Activated naive CD4-positive, alpha-beta T cell treated with anti-CD3 and anti-CD28 coated beads, Interleukin-2, amount 50 U/mL, for 24 hours (primary cell): Measurements from ENCODE around the gene CFAP100.

Source experiments
- H3K27ac Mint-ChIP-seq: one replicate; pipeline ENCODE4 v1.8.0; 2021; ENCODE audit warnings: mild to moderate bottlenecking, mixed read lengths
- H3K27me3 Mint-ChIP-seq: one replicate; pipeline ENCODE4 v1.8.0; 2021; ENCODE audit warnings: mixed read lengths
- H3K36me3 Mint-ChIP-seq: one replicate; pipeline ENCODE4 v1.8.0; 2021; ENCODE audit warnings: mixed read lengths
- H3K4me1 Mint-ChIP-seq: one replicate; pipeline ENCODE4 v1.8.0; 2021; ENCODE audit warnings: mixed read lengths
- H3K4me3 Mint-ChIP-seq: one replicate; pipeline ENCODE4 v1.8.0; 2021; ENCODE audit warnings: mild to moderate bottlenecking, mixed read lengths
- H3K9me3 Mint-ChIP-seq: one replicate; pipeline ENCODE4 v1.8.0; 2021; ENCODE audit warnings: mixed read lengths

Gene CFAP100

DNA sequence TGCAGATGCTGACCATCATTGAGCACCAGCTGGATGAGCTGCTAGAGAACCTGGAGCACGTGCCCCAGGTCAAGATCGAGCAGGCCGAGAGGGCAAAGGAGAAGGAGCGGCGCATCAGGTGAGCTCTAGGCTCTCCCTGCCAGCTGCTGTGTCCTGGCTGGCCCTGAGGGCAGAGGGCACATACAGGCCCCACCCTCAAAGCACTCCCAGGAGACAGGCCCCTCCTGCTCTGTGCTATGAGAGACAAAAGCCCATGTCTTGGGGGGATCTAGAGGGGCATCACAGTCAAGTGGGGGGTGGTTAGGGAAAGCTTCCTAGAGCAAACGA is 39.5 kb downstream of the CFAP100 start:
- no peak overlapping the region for H3K27ac Mint-ChIP-seq
- no peaks in the 10 kb centered on the region for H3K27me3 Mint-ChIP-seq
- no peak overlapping the region for H3K4me3 Mint-ChIP-seq
- no peaks in the 10 kb centered on the region for H3K9me3 Mint-ChIP-seq
- no peaks in the 10 kb centered on the region for H3K4me1 Mint-ChIP-seq
- peaks cover 19% of the 10 kb centered on the region for H3K36me3 Mint-ChIP-seq

DNA sequence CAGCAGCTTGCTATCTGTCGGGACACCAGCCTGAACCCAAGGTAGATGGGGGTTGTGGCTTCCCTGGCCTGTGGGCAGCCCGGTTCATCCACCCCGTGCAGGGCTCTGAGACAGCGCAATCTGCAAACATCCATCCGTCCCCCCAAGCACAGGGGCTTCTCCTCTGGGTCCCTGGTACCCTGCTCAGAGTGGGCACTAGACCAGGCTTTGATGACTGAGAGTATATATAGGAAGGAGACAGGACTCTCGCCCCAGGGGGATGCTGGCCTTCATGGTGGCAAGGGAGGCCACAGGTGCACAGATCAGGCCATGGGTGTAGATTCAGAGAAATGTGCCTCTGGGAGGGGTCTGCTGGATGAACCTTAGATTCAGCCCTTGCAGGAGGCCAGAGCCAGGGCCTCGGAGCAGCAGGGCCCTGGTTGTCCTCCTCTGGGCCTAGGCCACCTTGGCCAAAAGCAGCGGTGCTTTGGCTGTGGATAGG is 40.3 kb downstream of the CFAP100 start:
- Mint-ChIP-seq H3K27ac (no peak overlapping the region), H3K4me1 (no peaks in the 10 kb centered on the region), H3K4me3 (no peak overlapping the region), H3K27me3 (no peaks in the 10 kb centered on the region), H3K9me3 (no peaks in the 10 kb centered on the region), H3K36me3 (peaks cover 19% of the 10 kb centered on the region)

DNA sequence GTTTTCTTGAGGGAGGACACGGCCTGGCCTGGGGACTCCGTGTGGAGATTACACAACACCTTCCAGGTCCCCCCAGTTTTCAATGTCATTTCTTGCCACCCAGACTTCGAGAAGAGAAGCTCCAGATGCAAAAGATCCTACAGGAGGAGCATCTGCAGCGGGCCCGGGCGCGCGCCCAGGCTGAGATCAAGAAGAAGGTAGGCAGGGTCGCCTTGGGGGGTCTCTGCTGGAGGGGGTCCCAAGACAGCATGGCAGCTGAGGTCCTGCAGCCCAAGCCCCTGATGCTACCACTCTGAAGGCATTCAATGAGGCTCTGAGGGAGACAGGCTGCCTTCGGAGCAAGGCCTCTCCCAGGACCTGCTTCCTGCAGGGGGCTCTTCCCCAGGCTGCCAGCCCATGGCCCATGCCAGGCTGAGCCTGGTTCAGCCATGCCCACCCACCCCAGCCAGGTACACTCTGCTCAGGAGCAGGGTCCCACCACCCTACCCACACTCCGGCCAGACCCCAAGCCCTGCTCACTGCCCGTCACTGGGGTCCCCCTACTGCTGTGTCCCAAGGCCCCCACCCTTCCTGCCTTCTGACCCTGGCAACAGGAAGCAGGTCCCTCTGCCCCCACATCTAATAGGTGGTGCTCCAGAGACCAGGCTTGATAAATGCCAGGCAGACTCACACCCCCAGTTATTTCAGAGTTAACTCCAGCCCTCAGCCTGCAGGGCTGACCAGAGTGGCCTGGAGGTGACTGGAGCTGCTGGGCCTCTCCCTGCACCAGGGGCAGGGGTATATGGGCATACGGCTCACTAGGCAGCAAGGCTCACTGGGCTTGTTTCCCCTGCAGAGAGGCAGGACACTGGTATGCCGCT is 41.0 kb downstream of the CFAP100 start:
- Mint-ChIP-seq H3K36me3 (peaks cover 19% of the 10 kb centered on the region), H3K4me3 (no peak overlapping the region), H3K9me3 (no peaks in the 10 kb centered on the region), H3K27ac (no peak overlapping the region), H3K27me3 (no peaks in the 10 kb centered on the region), H3K4me1 (no peaks in the 10 kb centered on the region)

DNA sequence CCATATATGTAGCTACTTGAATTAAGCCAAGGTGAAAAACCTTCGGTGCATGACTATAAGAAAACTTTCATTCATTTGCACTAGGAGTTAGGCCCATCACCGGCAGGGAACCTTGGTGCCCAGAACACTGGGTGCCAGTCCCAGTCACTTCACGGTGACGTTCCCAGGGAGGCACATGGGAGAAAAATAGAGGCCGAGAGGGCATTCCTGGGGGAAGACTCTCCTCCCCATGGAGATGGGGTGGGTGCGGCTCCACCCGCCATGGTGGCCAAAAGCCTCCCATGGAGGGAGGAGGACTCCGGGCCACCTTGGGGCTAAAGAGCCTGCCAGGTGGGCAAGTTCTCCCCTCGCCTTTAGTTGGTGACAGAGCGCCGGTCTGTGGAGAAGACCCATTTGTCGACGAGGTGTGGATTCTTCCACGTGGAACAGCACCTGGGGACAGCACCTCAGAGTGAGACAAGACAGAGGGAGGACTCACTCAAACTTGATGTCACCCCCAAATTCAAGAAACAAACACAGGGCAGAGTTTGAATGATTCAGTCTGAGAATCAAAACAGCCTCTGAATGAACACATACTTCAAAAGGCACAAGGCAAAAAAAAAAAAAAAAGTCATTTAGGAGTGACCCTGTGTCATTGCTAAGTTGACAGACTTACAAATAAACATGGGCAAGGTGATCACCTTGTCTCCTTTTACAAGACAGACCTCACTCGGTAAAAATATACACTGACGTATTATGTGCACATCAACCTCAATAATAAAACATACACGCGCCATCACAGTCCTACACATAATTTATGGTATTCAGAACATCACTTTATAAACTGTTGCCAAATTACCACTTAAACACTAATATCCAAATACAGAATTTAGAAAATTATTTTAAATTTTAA is 42.4 kb downstream of the CFAP100 start:
- no peaks in the 10 kb centered on the region for H3K9me3 Mint-ChIP-seq
- H3K4me1 Mint-ChIP-seq, result no peaks in the 10 kb centered on the region
- no peak overlapping the region for H3K4me3 Mint-ChIP-seq
- peaks cover 19% of the 10 kb centered on the region for H3K36me3 Mint-ChIP-seq
- H3K27ac Mint-ChIP-seq, result no peak overlapping the region
- H3K27me3 Mint-ChIP-seq, result no peaks in the 10 kb centered on the region

DNA sequence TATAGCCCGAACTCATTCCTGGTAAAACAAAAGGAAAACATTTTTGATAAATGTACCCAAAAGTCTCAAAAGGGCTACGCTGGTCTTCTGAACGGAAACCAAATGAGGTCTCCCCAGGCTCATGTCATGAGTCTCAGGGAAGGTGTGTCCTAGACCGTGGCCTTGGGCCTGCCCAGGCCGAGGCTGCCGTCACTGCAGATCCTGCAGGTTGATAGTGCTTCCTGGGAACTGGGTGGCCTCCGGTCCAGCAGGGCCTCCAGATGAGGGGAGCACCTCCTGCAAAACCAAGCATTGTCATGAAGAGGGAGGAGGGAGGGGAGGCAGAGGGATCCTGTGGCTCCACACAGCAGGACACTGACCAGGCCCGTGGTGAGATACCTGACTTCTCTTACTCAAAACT is 43.5 kb downstream of the CFAP100 start:
- no peak overlapping the region for H3K27ac Mint-ChIP-seq
- H3K4me1 Mint-ChIP-seq, result no peaks in the 10 kb centered on the region
- no peak overlapping the region for H3K4me3 Mint-ChIP-seq
- no peaks in the 10 kb centered on the region for H3K9me3 Mint-ChIP-seq
- no peaks in the 10 kb centered on the region for H3K27me3 Mint-ChIP-seq
- peaks cover 15% of the 10 kb centered on the region for H3K36me3 Mint-ChIP-seq

DNA sequence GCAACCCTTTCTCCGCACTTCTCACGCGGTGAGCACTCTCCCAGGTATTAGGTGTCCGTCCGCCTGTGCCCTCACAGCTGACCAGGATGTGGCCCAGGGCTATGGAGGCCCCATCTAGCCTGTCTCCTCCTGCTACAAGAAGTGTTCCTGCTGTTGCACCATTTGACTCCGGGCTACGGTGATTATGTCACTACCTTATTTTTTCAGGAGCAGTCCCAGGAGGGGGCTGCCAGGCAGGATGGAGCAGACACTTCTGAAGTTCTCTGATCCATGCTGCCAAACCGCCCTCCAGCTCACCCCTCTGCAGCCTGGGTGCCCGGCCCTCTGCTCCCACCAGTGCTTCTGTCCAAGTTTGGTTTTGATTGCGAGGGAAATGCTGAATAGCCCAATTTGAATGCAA is 44.0 kb downstream of the CFAP100 start:
- Mint-ChIP-seq H3K36me3 (peaks cover 14% of the 10 kb centered on the region), H3K9me3 (no peaks in the 10 kb centered on the region), H3K4me3 (no peak overlapping the region), H3K27ac (no peak overlapping the region), H3K4me1 (no peaks in the 10 kb centered on the region), H3K27me3 (no peaks in the 10 kb centered on the region)

DNA sequence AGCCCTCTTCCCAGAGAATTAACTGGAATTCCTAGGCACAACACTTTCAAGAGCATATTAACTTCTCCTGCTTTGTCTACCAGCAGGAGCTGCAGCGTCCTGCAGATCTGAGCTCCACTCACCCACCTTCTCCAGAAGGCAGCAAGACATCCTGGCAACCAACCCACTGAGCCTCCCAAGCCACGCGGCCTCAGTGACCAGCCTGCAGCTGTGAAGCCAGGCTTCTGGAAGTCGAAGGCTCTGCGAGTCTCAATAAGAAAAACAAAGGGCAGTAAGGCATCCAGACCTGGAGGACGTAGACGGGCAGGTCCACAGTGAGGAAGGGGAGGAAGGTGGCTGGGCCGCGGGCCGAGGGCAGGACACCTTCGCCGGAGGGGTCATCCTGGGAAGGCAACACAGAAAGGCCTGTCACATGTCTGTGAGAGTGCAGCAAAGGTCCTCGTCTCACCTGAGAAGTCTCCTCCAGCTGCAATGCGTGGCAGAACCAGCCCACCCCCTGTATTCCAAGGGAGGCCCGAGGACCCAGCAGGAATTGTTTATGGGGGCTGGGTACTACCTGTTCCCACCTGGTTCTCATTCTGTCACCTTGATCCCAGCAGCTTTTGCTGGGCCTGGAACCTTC is 44.7 kb downstream of the CFAP100 start:
- Mint-ChIP-seq H3K4me1 (no peaks in the 10 kb centered on the region), H3K9me3 (no peaks in the 10 kb centered on the region), H3K4me3 (no peak overlapping the region), H3K36me3 (peaks cover 13% of the 10 kb centered on the region), H3K27me3 (no peaks in the 10 kb centered on the region), H3K27ac (no peak overlapping the region)

DNA sequence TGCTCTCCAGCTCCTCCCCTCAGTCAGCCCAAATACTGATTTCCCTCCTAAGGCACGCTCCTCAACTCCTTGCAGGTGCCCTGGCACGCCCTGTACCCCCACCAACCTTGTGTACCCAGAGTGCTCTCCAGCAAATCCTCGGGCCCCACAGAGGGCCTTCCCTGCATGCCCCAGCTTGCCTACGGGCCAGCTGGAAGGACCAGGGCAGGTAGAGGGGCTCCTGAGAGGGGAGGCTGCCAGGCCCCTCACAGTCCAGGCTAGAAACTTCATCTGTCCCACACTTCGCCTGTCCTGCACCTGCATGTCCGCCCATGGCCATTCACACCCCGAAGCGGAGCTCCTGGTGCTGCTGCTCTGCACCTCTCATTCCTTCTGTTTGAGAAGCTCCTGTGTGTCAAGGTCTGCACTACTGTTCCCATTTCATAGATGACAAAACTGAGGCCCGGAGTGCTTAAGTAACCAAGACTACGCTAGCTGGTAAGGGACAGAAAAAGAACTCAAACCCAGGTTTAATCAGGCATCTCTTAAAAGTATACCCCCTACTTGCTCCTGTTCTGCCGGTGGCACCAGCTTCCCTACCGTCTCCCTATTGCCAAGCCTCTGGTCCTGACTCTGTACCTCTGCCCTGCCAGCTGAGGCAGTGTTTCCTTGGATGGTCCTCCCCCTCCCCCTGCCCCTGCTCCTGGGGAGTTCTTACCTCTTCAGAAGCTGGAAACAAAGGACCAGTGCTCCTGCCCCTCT is 45.4 kb downstream of the CFAP100 start:
- H3K27ac Mint-ChIP-seq, result peak overlapping the region; percentile 62
- no peaks in the 10 kb centered on the region for H3K9me3 Mint-ChIP-seq
- H3K36me3 Mint-ChIP-seq, result peaks cover 10% of the 10 kb centered on the region
- H3K27me3 Mint-ChIP-seq, result no peaks in the 10 kb centered on the region
- H3K4me1 Mint-ChIP-seq, result no peaks in the 10 kb centered on the region
- H3K4me3 Mint-ChIP-seq, result no peak overlapping the region

DNA sequence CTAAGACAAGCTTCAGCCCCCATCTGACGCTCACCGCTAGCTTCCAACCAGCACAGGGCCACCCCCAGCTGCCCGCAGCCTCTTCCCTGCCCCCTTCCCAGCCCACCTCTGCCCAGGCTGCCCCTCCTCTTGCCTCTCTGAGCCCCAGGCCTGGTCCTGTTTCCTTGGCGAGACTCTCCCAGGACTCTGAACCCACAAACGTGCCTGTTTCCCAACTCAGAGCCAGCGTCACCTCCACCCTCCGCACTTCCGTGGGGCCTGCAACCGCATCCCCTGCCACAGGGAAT is 45.9 kb downstream of the CFAP100 start:
- peaks cover 10% of the 10 kb centered on the region for H3K36me3 Mint-ChIP-seq
- no peak overlapping the region for H3K27ac Mint-ChIP-seq
- no peak overlapping the region for H3K4me3 Mint-ChIP-seq
- H3K4me1 Mint-ChIP-seq, result no peaks in the 10 kb centered on the region
- H3K9me3 Mint-ChIP-seq, result no peaks in the 10 kb centered on the region
- H3K27me3 Mint-ChIP-seq, result no peaks in the 10 kb centered on the region

DNA sequence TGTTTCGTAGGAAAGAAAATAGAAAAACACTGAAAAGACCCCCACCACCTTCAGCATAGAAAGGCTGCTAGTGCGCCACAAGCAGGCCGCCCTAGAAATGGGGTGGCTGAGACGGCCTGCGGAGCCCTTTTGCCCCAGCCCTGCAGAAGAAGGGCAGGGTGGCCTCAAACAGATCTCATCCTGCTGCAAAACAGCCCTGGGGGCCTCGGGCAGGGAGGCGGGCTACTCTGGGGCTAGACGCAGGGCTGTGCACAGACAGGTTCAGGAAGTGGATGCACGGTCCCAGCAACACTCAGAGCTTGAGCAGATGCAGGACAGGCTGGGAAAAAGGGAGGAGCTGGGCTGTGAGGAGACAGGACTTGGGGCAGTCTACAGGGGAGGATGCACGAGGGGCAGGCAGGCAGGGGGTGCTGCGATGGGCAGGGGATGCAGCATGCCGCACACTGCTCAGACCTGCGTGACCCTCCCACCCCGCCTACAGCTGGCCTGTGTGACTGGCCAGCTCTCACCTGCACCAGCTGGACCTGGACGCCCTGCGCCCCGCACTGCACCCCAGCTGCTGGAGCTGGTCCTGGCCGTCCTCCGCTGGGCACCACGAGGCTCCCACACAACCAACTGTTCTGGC is 46.7 kb downstream of the CFAP100 start:
- Mint-ChIP-seq H3K4me3 (no peak overlapping the region), H3K27me3 (no peaks in the 10 kb centered on the region), H3K36me3 (peaks cover 10% of the 10 kb centered on the region), H3K4me1 (no peaks in the 10 kb centered on the region), H3K27ac (no peak overlapping the region), H3K9me3 (no peaks in the 10 kb centered on the region)

DNA sequence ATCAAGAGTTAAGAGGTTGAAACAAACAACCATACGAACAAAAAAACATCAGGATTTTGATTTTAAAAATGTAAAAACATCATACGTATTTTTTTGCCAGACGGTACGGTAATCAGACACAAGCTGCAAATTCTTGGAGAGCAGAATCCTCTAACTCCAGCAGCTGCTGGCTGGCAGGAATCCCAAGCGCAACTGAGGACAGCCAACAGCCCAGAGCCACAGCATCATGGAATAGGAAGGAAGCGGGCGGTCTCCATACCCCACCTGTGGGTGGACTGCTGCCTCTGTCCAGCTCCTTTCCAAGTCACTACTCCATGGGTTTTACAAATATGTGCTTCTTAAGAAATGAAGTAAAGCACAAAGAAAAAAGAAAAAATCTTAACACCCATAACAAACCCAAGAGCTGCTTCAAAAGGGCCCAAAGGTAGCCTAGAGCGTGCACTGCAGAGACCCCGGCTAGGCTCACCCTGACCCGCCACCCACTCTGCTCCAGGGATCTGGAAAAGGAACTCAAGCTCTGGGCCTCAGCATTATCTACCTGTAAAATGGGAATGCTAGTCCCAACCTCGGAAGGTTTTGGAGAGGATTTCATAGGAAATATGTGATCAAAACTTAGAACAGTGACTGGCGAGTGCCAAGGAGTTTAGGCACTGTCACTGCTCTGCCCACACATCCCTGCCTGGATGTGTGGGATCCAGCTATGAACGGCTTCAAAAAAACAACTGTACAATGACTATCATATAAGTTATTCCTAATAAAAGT is 47.6 kb downstream of the CFAP100 start:
- H3K27me3 Mint-ChIP-seq, result no peaks in the 10 kb centered on the region
- H3K27ac Mint-ChIP-seq, result no peak overlapping the region
- H3K36me3 Mint-ChIP-seq, result peaks cover 5% of the 10 kb centered on the region
- no peak overlapping the region for H3K4me3 Mint-ChIP-seq
- H3K9me3 Mint-ChIP-seq, result no peaks in the 10 kb centered on the region
- no peaks in the 10 kb centered on the region for H3K4me1 Mint-ChIP-seq

DNA sequence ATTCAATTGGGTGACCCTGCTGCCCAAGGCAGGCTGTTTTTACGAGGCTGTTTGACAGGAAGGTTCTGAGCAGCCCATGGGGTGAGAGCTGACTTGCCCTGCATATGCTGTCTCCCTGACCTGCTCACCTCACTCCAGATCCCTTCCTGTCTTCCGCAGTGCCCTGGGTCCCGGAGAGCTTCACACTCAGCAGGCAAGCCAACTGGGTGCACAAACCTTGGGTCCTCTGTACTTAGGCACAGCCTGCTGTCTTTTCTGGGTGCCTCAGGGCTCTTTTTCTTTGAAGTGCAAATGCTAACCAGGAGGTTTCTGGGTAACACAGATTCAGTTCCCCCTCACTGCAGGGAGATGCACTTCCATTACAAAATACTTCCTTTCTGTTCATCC is 48.1 kb downstream of the CFAP100 start:
- no peaks in the 10 kb centered on the region for H3K9me3 Mint-ChIP-seq
- H3K27me3 Mint-ChIP-seq, result no peaks in the 10 kb centered on the region
- no peak overlapping the region for H3K27ac Mint-ChIP-seq
- H3K4me1 Mint-ChIP-seq, result no peaks in the 10 kb centered on the region
- no peaks in the 10 kb centered on the region for H3K36me3 Mint-ChIP-seq
- H3K4me3 Mint-ChIP-seq, result no peak overlapping the region

DNA sequence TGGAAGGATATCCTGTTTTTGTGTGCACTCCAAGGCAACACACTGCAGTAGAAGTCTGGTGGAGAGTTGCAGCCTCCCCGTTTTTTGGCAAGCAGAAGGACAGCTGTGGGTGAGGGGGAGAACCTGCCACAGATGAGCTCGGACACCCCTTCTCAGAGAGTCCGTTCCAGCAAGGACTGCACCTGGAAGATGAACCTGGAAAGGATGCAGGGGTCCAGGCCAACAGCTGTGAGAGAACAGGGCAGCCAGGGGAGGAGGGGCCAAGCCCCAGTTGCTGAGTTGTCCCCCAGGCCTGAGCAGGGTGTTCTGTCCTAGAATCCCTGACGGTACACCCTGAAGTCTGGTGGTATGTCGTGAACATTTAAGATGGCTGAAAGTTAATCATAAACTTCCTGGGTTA is 50.8 kb downstream of the CFAP100 start:
- Mint-ChIP-seq H3K27me3 (no peaks in the 10 kb centered on the region), H3K4me1 (no peaks in the 10 kb centered on the region), H3K36me3 (no peaks in the 10 kb centered on the region), H3K27ac (no peak overlapping the region), H3K4me3 (no peak overlapping the region), H3K9me3 (no peaks in the 10 kb centered on the region)

DNA sequence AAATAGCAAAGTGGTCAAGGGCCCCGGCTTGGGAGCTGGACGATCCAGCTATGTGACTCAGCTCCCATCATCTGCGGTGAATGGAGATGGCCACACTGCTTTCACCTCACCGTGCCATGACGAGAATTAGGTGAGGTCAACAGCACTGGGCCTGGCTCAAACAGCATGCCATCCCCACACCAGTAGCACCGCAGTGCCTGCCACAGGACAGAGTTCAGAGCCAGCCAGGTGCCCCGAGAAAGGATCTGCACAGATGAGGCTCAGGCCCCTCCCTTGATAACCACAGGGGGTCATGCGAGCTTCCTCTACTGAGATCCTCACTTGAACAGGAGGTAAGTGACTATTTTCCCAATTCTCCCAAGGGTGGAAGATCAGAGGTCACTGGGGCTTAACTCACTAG is 51.6 kb downstream of the CFAP100 start:
- no peaks in the 10 kb centered on the region for H3K9me3 Mint-ChIP-seq
- H3K27ac Mint-ChIP-seq, result no peak overlapping the region
- H3K36me3 Mint-ChIP-seq, result no peaks in the 10 kb centered on the region
- no peak overlapping the region for H3K4me3 Mint-ChIP-seq
- H3K4me1 Mint-ChIP-seq, result peaks cover 4% of the 10 kb centered on the region
- no peaks in the 10 kb centered on the region for H3K27me3 Mint-ChIP-seq
